Common myeloid progenitor, CD34-positive (primary cell): ENCODE results near the gene GALC.

Source experiments
- CTCF ChIA-PET: fragments of 350-600 bp; sonication (Branson Sonifier 250); formaldehyde crosslinking; loops from one replicate; lab custom pipeline; 2021; ENCODE audit warnings: antibody characterized with exemption; lab: Charles Lee
- POLR2A ChIA-PET: fragments of 350-600 bp; sonication (Branson Sonifier 250); formaldehyde crosslinking; loops from one replicate; lab custom pipeline; 2021; ENCODE audit warnings: antibody characterized with exemption; lab: Charles Lee
- DNase-seq, 3 donors: peaks; one replicate each; pipeline versions ENCODE4 v3.0.0 to v3.0.0-alpha.2; 2013
- H3K27ac ChIP-seq, 2 experiments: 1 replicate in 1 of 2; 2 replicates in 1 of 2; pipeline ENCODE4 v1.7.0; 2013; ENCODE audit warnings: inconsistent platforms in 2 of 2, low read length in 2 of 2, mild to moderate bottlenecking in 2 of 2, low read depth in 1 of 2, moderate library complexity in 1 of 2; ENCODE audit not compliant: severe bottlenecking in 2 of 2, insufficient read depth in 1 of 2, poor library complexity in 1 of 2
- H3K27me3 ChIP-seq, 5 experiments: replicated peaks in 2 of 5; 1 replicate in 3 of 5; 2 replicates in 2 of 5; pipeline versions ENCODE4 v1.6.1 to v1.7.0; 2013; ENCODE audit warnings: low read length in 4 of 5, mild to moderate bottlenecking in 2 of 5, moderate library complexity in 2 of 5, inconsistent platforms in 1 of 5; ENCODE audit not compliant: insufficient read depth in 5 of 5, control insufficient read depth in 4 of 5
- H3K36me3 ChIP-seq, 4 experiments: 1 replicate in 2 of 4; 2 replicates in 2 of 4; pipeline versions ENCODE4 v1.6.1 to v1.7.0; 2013; ENCODE audit warnings: low read length in 3 of 4, control low read depth in 1 of 4, mild to moderate bottlenecking in 1 of 4; ENCODE audit not compliant: control insufficient read depth in 4 of 4, insufficient read depth in 4 of 4
- H3K4me1 ChIP-seq, 4 experiments: 1 replicate in 3 of 4; 2 replicates in 1 of 4; pipeline versions ENCODE4 v1.6.1 to v1.7.1; 2013; ENCODE audit warnings: low read length in 3 of 4, mild to moderate bottlenecking in 3 of 4, control low read depth in 1 of 4, inconsistent platforms in 1 of 4, moderate library complexity in 1 of 4; ENCODE audit not compliant: control insufficient read depth in 4 of 4, insufficient read depth in 4 of 4; ENCODE audit errors: control extremely low read depth in 1 of 4
- H3K4me3 ChIP-seq, 7 experiments: 1 replicate in 4 of 7; 2 replicates in 3 of 7; pipeline versions ENCODE4 v1.5.1 to v1.7.0; 2013; ENCODE audit warnings: mild to moderate bottlenecking in 7 of 7, low read length in 6 of 7, moderate library complexity in 6 of 7, inconsistent platforms in 2 of 7, low read depth in 2 of 7, control low read depth in 1 of 7; ENCODE audit not compliant: insufficient read depth in 4 of 7, control insufficient read depth in 1 of 7; ENCODE audit errors: extremely low read depth in 1 of 7
- H3K9me3 ChIP-seq, 5 experiments: 1 replicate in 4 of 5; 2 replicates in 1 of 5; pipeline versions ENCODE4 v1.6.1 to v1.7.1; 2013; ENCODE audit warnings: low read length in 4 of 5, mild to moderate bottlenecking in 2 of 5, inconsistent platforms in 1 of 5, low read depth in 1 of 5, moderate library complexity in 1 of 5; ENCODE audit not compliant: control insufficient read depth in 4 of 5, insufficient read depth in 2 of 5; ENCODE audit errors: control extremely low read depth in 1 of 5
- WGBS: methylation state at CpG from one replicate; pipeline ENCODE4 v1.1.5; 2013; ENCODE audit not compliant: insufficient coverage; 5-methylcytosine and 5-hydroxymethylcytosine counted together

Gene GALC

GRCh38 chr14:88007608-88008007, 14.6 kb upstream of the GALC start:
- Histone ChIP-seq H3K27me3 (no peaks in the 10 kb centered on the region), H3K4me1 (peaks cover 6 to 55% (median 23%) of the 10 kb centered on the region in 4 experiments), H3K9me3 (no peaks in the 10 kb centered on the region), H3K36me3 (no peaks in the 10 kb centered on the region), H3K4me3 (no peak overlapping the region), H3K27ac (no peak overlapping the region)
- CTCF ChIA-PET = no interaction called here
- POLR2A ChIA-PET = no interaction called here
- no peak for DNase-seq
- WGBS = no CpG with 5 or more reads among the region's 1 CpG

- Histone ChIP-seq H3K4me3 (peak overlapping the region in 1 of 7 experiments; percentile 64), H3K36me3 (no peaks in the 10 kb centered on the region), H3K9me3 (no peaks in the 10 kb centered on the region), H3K27me3 (no peaks in the 10 kb centered on the region), H3K27ac (peak overlapping the region in 1 of 2 experiments; percentile 35), H3K4me1 (peaks cover 12 to 69% (median 36%) of the 10 kb centered on the region in 4 experiments)
- ChIA-PET CTCF (interaction anchor here (3.0 kb wide), 1 partner anchor 8 kb away, joined by 9 read pairs; no protein-coding TSS in a partner anchor), POLR2A (no interaction called here)
- DNase-seq = peak; percentile 40 to 74 (median 62)
- WGBS = 64% methylated on average over 4 of the region's 13 CpGs
Measured at GRCh38 chr14:88005978-88006851, 13.2 kb upstream of the GALC start.

- CTCF ChIA-PET = interaction anchor here (1.5 to 3.0 kb wide), 2 partner anchors 10 to 11 kb away, joined by 7 to 9 read pairs; partner anchors contain the start of gene GALC
- POLR2A ChIA-PET = interaction anchor here (0.6 kb wide), 1 partner anchor 380 kb away, joined by 3 read pairs; the partner anchor contains the start of gene SPATA7
- peak within 1 kb of the TSS in 1 of 2 experiments; percentile 9 for H3K27ac ChIP-seq
- peak; percentile 56 to 90 (median 82) for DNase-seq
- WGBS = 0% methylated on average over 1 of the region's 3 CpGs
- H3K4me1 ChIP-seq = peaks cover 12 to 76% (median 38%) of the 10 kb centered on the region in 4 experiments
- no peaks in the 10 kb centered on the region for H3K9me3 ChIP-seq
- H3K27me3 ChIP-seq = no peaks in the 10 kb centered on the region
- no peaks in the 10 kb centered on the region for H3K36me3 ChIP-seq
- H3K4me3 ChIP-seq = peak within 1 kb of the TSS in 6 of 7 experiments; percentile 1 to 64 (median 36)
Measured at GRCh38 chr14:88005050-88005481, 12.1 kb upstream of the GALC start, which contains the start of gene GPR65. TSS of gene GPR65 (plus strand) at chr14:88005135. CDS start at chr14:88010848, 5,713 bp downstream.

GRCh38 chr14:88004506-88005036, 11.6 kb upstream of the GALC start:
- Histone ChIP-seq H3K9me3 (no peaks in the 10 kb centered on the region), H3K27ac (no peak overlapping the region), H3K27me3 (no peaks in the 10 kb centered on the region), H3K4me1 (peaks cover 12 to 81% (median 42%) of the 10 kb centered on the region in 4 experiments), H3K36me3 (no peaks in the 10 kb centered on the region), H3K4me3 (peak overlapping the region in 4 of 7 experiments; percentile 35 to 64 (median 46))
- CTCF ChIA-PET = interaction anchor here (1.5 to 3.0 kb wide), 2 partner anchors 10 to 11 kb away, joined by 7 to 9 read pairs; partner anchors contain the start of gene GALC
- WGBS = no CpG with 5 or more reads among the region's 3 CpGs
- POLR2A ChIA-PET = interaction anchor here (0.6 kb wide), 1 partner anchor 85 kb away, joined by 3 read pairs; no protein-coding TSS in a partner anchor
- DNase-seq = peak in 2 of 3 donors; percentile 41 to 57

- CTCF ChIA-PET = interaction anchor here (1.1 to 3.0 kb wide), 2 partner anchors 11 to 14 kb away, joined by 3 to 9 read pairs; no protein-coding TSS in a partner anchor
- no CpG with 5 or more reads among the region's 4 CpGs for WGBS
Measured at GRCh38 chr14:88003425-88003824, 10.4 kb upstream of the GALC start.

GRCh38 chr14:88002421-88003075, 9.6 kb upstream of the GALC start:
- ChIA-PET POLR2A (no interaction called here), CTCF (interaction anchor here (1.1 kb wide), 1 partner anchor 15 kb away, joined by 3 read pairs; no protein-coding TSS in a partner anchor)
- no peaks in the 10 kb centered on the region for H3K27me3 ChIP-seq
- H3K36me3 ChIP-seq = no peaks in the 10 kb centered on the region
- 36% methylated on average over 3 of the region's 4 CpGs for WGBS
- H3K4me3 ChIP-seq = peak overlapping the region in 3 of 7 experiments; percentile 28 to 48 (median 34)
- peaks cover 12 to 85% (median 45%) of the 10 kb centered on the region in 4 experiments for H3K4me1 ChIP-seq
- H3K9me3 ChIP-seq = no peaks in the 10 kb centered on the region
- peak in 2 of 3 donors; percentile 75 to 84 for DNase-seq
- peak overlapping the region in 1 of 2 experiments; percentile 44 for H3K27ac ChIP-seq

More at GRCh38 chr14:88003425-88003824, 10.4 kb upstream of the GALC start:
- Histone ChIP-seq H3K4me3 (no peak overlapping the region), H3K27ac (no peak overlapping the region), H3K36me3 (no peaks in the 10 kb centered on the region), H3K4me1 (peaks cover 12 to 83% (median 47%) of the 10 kb centered on the region in 4 experiments), H3K9me3 (no peaks in the 10 kb centered on the region), H3K27me3 (no peaks in the 10 kb centered on the region)
- peak; percentile 15 to 46 (median 40) for DNase-seq
- POLR2A ChIA-PET = no interaction called here
